ENCODE data around the gene ZNF800.

ZNF800 gene

DNA sequence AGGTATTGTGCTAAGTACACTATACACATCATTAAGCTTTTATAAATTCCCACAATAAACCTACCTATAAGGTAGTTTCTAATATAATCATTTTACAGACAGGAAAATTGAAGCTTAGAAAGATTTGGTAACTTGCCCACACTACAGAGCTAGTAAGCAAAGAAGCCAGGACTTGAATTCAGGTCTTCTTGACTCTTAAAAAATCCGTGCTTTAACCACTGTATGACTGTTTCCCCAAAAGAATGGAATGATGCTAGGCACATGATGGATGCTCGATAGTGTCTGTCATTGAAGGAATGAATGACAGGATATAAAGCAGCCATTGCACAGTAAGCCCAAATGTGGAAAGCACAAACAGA lies 26.6 kb downstream of the ZNF800 start:
- no peak for TF ChIP-seq EZH2phosphoT487 (IDR thresholded peaks at IDR 0.05; ENCODE audit: low read depth)
- Histone ChIP-seq H3K27me3 (ENCODE audit: low read depth, low read length) (no peaks in the 10 kb centered on the region), H3K9ac (ENCODE audit: low read length) (no peak overlapping the region), H3K4me2 (ENCODE audit: low read length) (no peak overlapping the region), H3K4me1 (ENCODE audit: low read length) (no peaks in the 10 kb centered on the region), H3K27ac (ENCODE audit: low read length) (no peak overlapping the region), H3K4me3 (ENCODE audit: low read length) (no peak overlapping the region), H3K79me2 (ENCODE audit: low read length) (peaks cover 66% of the 10 kb centered on the region), H2AFZ (ENCODE audit: low read depth, low read length) (no peak overlapping the region), H3K36me3 (replicated peaks; ENCODE audit: low read depth, low read length) (peaks cover 45% of the 10 kb centered on the region), H3K9me3 (ENCODE audit: insufficient read depth, low read length) (no peaks in the 10 kb centered on the region), H4K20me1 (ENCODE audit: insufficient read depth, low read length) (peaks cover 56% of the 10 kb centered on the region)

DNA sequence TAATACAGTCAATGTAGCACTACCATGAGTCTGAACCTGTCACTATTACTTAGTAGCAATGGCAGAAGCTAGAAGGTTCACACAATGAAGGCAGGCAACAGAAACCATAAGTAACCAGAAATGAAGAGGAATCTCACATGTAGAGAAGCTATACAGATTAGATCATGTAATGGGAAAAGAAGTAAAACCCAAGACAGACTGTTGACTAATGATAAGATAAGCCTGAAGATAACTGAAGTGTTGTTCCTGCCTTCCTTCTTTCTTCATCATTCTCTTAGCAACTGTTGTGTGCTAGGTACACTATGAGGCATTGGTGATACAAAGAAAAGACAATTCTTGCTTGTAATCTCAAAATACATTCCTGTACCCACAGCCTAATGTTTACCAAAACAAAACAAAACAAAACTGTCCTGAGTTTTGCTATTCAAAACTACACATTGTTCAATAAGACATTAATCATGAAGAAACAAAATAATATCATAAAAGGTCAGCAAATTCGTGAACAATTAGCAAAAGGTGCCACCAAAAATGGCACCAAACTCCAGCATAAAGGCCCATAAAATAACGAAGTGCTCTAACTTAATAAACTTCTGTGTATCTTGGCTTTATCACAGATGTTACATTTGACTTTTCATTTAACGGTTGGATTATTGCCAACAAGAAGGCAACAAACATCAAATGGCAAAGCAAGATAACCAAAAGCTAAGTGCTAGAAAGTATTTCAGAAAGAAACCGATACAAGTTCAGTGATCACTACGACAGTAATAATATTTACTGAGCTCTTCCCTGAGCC lies 27.1 kb downstream of the ZNF800 start:
- Histone ChIP-seq H3K27ac (ENCODE audit: low read length) (no peak overlapping the region), H3K27me3 (ENCODE audit: low read depth, low read length) (no peaks in the 10 kb centered on the region), H3K79me2 (ENCODE audit: low read length) (peaks cover 68% of the 10 kb centered on the region), H4K20me1 (ENCODE audit: insufficient read depth, low read length) (peaks cover 56% of the 10 kb centered on the region), H3K4me2 (ENCODE audit: low read length) (no peak overlapping the region), H3K36me3 (replicated peaks; ENCODE audit: low read depth, low read length) (peaks cover 50% of the 10 kb centered on the region), H2AFZ (ENCODE audit: low read depth, low read length) (no peak overlapping the region), H3K4me3 (ENCODE audit: low read length) (no peak overlapping the region), H3K4me1 (ENCODE audit: low read length) (no peaks in the 10 kb centered on the region), H3K9me3 (ENCODE audit: insufficient read depth, low read length) (no peaks in the 10 kb centered on the region), H3K9ac (ENCODE audit: low read length) (no peak overlapping the region)
- TF ChIP-seq, protein P1, sequence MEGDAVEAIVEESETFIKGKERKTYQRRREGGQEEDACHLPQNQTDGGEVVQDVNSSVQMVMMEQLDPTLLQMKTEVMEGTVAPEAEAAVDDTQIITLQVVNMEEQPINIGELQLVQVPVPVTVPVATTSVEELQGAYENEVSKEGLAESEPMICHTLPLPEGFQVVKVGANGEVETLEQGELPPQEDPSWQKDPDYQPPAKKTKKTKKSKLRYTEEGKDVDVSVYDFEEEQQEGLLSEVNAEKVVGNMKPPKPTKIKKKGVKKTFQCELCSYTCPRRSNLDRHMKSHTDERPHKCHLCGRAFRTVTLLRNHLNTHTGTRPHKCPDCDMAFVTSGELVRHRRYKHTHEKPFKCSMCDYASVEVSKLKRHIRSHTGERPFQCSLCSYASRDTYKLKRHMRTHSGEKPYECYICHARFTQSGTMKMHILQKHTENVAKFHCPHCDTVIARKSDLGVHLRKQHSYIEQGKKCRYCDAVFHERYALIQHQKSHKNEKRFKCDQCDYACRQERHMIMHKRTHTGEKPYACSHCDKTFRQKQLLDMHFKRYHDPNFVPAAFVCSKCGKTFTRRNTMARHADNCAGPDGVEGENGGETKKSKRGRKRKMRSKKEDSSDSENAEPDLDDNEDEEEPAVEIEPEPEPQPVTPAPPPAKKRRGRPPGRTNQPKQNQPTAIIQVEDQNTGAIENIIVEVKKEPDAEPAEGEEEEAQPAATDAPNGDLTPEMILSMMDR (IDR thresholded peaks at IDR 0.05; ENCODE audit: low read depth, low read length), result no peak
- no peak for TF ChIP-seq EZH2phosphoT487 (IDR thresholded peaks at IDR 0.05; ENCODE audit: low read depth)

DNA sequence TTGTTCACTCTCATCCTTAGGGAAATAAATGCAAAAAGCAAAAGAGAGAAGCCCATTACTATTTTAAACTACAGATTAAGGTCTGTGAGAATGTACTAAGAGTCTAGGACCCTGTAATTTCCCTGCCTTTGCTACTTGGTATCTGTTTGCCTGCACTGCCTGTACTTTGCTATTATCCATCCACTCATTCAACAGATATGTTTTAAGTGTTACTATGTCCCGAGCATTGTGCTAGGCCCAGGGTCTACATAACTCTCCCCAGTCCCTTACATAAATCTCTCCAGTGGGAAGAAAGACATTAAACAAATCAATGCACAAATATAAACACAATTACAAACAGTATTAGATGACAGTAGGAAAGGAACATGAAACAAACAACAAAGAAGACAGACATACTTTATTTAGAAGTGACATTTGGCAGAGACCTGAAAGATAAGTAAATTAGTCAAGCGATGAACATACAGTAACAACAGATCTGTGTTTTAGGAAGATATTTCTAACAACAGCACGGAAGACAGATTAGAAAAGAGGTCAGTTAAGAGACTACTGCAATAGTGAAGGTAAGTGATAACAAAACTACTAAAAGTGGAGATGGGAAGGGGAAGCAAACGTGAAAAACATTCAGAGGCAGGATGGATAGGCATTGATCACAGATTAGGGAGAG lies 30.0 kb downstream of the ZNF800 start:
- Histone ChIP-seq H3K4me1 (ENCODE audit: low read length) (no peaks in the 10 kb centered on the region), H2AFZ (ENCODE audit: low read depth, low read length) (no peak overlapping the region), H3K9me3 (ENCODE audit: insufficient read depth, low read length) (no peaks in the 10 kb centered on the region), H3K27ac (ENCODE audit: low read length) (no peak overlapping the region), H3K79me2 (ENCODE audit: low read length) (peaks cover 56% of the 10 kb centered on the region), H4K20me1 (ENCODE audit: insufficient read depth, low read length) (peaks cover 41% of the 10 kb centered on the region), H3K9ac (ENCODE audit: low read length) (no peak overlapping the region), H3K36me3 (replicated peaks; ENCODE audit: low read depth, low read length) (peaks cover 36% of the 10 kb centered on the region), H3K4me3 (ENCODE audit: low read length) (no peak overlapping the region), H3K27me3 (ENCODE audit: low read depth, low read length) (no peaks in the 10 kb centered on the region), H3K4me2 (ENCODE audit: low read length) (no peak overlapping the region)
- no peak for TF ChIP-seq EZH2phosphoT487 (IDR thresholded peaks at IDR 0.05; ENCODE audit: low read depth)
- TF ChIP-seq, protein P1 (IDR thresholded peaks at IDR 0.05; ENCODE audit: low read depth, low read length), result no peak

DNA sequence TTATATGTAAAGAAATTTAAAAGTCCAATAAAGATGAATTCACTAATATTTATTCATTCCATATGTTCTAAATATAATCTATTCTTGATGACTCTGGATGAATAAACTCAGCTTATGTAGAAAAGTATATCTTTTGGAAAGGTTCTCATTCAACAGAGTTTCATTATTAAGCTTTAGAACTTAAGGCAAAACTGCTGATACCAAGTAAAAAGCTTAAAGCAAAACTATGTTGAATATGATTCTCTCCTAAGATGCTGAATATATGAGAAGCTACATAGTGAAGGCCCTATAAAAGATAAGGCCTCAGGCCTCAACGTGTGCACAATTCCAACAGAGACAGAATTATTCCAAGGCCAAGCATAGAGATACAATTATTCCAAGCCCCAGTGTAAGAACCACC lies 30.8 kb downstream of the ZNF800 start:
- no peaks in the 10 kb centered on the region for H3K27me3 ChIP-seq (ENCODE audit: low read depth, low read length)
- H3K4me2 ChIP-seq (ENCODE audit: low read length), result no peak overlapping the region
- H2AFZ ChIP-seq (ENCODE audit: low read depth, low read length), result no peak overlapping the region
- no peak overlapping the region for H3K9ac ChIP-seq (ENCODE audit: low read length)
- no peak for TF ChIP-seq EZH2phosphoT487 (IDR thresholded peaks at IDR 0.05; ENCODE audit: low read depth)
- TF ChIP-seq, protein P1 (IDR thresholded peaks at IDR 0.05; ENCODE audit: low read depth, low read length), result no peak
- H3K36me3 ChIP-seq (replicated peaks; ENCODE audit: low read depth, low read length), result peaks cover 33% of the 10 kb centered on the region
- no peaks in the 10 kb centered on the region for H3K4me1 ChIP-seq (ENCODE audit: low read length)
- no peak overlapping the region for H3K27ac ChIP-seq (ENCODE audit: low read length)
- H3K4me3 ChIP-seq (ENCODE audit: low read length), result no peak overlapping the region
- peaks cover 41% of the 10 kb centered on the region for H4K20me1 ChIP-seq (ENCODE audit: insufficient read depth, low read length)
- H3K79me2 ChIP-seq (ENCODE audit: low read length), result peaks cover 49% of the 10 kb centered on the region
- no peaks in the 10 kb centered on the region for H3K9me3 ChIP-seq (ENCODE audit: insufficient read depth, low read length)
